GM21786 (cell line): ENCODE measurements around the gene CSKMT.
A peak's percentile ranks its signal among the peaks of the same experiment; 100 is the strongest.
"Not testable (repeated sequence)": the region's sequence is repeated elsewhere in the genome, so short reads cannot be mapped to it uniquely, and the experiment has no call there.

Experiments used
- ATAC-seq: cut with Tn5 transposase; IDR thresholded peaks from one replicate; pipeline ENCODE4 v1.9.1; 2021; ENCODE audit not compliant: unreplicated experiment

CSKMT gene

GRCh38 chr11:62687508-62688396, 22.6 kb downstream of the CSKMT start:
- ATAC-seq, result no peak

- ATAC-seq, result no peak
Measured at GRCh38 chr11:62688491-62688890, 23.4 kb downstream of the CSKMT start.

- no peak for ATAC-seq
Measured at GRCh38 chr11:62689421-62690183, 24.5 kb downstream of the CSKMT start, which contains the start of gene LRRN4CL. TSS of gene LRRN4CL (minus strand) at chr11:62689530. CDS start at chr11:62688508, 1,022 bp downstream.

- not testable (repeated sequence) for ATAC-seq
Measured at GRCh38 chr11:62693624-62694023, 28.5 kb downstream of the CSKMT start.

GRCh38 chr11:62694455-62695167, 29.5 kb downstream of the CSKMT start:
- ATAC-seq, result no peak

- ATAC-seq, result no peak
Measured at GRCh38 chr11:62702246-62702645, 37.1 kb downstream of the CSKMT start.

- ATAC-seq, result not testable (repeated sequence)
Measured at GRCh38 chr11:62703921-62704320, 38.8 kb downstream of the CSKMT start.

GRCh38 chr11:62705413-62705812, 40.3 kb downstream of the CSKMT start:
- ATAC-seq, result no peak

- ATAC-seq, result peak; percentile 57
Measured at GRCh38 chr11:62705880-62706849, 41.1 kb downstream of the CSKMT start.

GRCh38 chr11:62706850-62707247, 41.7 kb downstream of the CSKMT start:
- ATAC-seq, result no peak

GRCh38 chr11:62707277-62707861, 42.3 kb downstream of the CSKMT start, which contains the start of the genes BSCL2 and GNG3:
TSS of gene BSCL2 (minus strand) at chr11:62707424. CDS start at chr11:62707195, 229 bp downstream.
TSS of gene GNG3 (plus strand) at chr11:62707676. CDS start at chr11:62708296, 620 bp downstream.
- no peak for ATAC-seq

- no peak for ATAC-seq
Measured at GRCh38 chr11:62708392-62708791, 43.3 kb downstream of the CSKMT start.

- no peak for ATAC-seq
Measured at GRCh38 chr11:62708793-62709192, 43.7 kb downstream of the CSKMT start.

- peak; percentile 63 for ATAC-seq
Measured at GRCh38 chr11:62709247-62710000, 44.3 kb downstream of the CSKMT start.

GRCh38 chr11:62710001-62710345, 44.9 kb downstream of the CSKMT start:
- peak; percentile 5 for ATAC-seq

- ATAC-seq, result no peak
Measured at GRCh38 chr11:62712276-62712812, 47.2 kb downstream of the CSKMT start.

- no peak for ATAC-seq
Measured at GRCh38 chr11:62712861-62713260, 47.7 kb downstream of the CSKMT start.

- no peak for ATAC-seq
Measured at GRCh38 chr11:62713343-62713742, 48.2 kb downstream of the CSKMT start.
